ENCODE results near the gene TBC1D20. TPM values are rescaled to one million over a fixed set of nuclear protein-coding genes. Genes with fewer than 3 reads are reported as not detected.

TBC1D20 gene
- total RNA-seq, 4 donors from 2014 or later, result 28.9 to 39.0 (median 34.0) TPM

DNA sequence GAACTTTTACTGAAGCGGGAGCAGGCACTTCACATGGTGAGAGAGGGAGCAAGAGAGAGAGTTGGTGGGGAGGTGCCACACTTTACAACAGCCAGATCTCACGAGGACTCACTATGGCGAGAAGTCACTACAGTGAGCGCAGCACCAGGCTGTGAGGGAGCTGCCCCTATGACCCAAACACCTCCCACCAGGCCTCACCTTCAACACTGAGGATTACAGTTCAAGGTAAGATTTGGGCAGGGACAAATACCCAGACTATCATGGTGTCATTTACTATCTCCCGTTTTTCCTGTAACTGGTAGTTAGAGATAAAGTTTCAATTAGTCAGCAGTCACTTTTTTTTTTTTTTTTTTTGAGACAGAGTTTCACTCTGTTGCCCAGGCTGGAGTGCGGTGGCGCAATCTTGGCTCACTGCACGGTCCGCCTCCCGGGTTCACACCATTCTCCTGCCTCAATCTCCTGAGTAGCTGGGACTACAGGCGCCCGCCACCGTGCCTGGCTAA is 46.5 kb downstream of the TBC1D20 start:
- H3K27me3 ChIP-seq, result no peaks in the 10 kb centered on the region
- H3K9me3 ChIP-seq, result no peaks in the 10 kb centered on the region
- in situ Hi-C loops (cut with MboI; ENCODE audit: low sequenced_read_pairs in 4 of 4), result loop anchor here in 1 of 4 donors (10.0 kb wide), 1 partner anchor 59 kb away; no protein-coding TSS in a partner anchor
- ATAC-seq (peak; percentile 83 to 90), DNase-seq (peak; percentile 28 to 75)
- TF ChIP-seq, protein P1, sequence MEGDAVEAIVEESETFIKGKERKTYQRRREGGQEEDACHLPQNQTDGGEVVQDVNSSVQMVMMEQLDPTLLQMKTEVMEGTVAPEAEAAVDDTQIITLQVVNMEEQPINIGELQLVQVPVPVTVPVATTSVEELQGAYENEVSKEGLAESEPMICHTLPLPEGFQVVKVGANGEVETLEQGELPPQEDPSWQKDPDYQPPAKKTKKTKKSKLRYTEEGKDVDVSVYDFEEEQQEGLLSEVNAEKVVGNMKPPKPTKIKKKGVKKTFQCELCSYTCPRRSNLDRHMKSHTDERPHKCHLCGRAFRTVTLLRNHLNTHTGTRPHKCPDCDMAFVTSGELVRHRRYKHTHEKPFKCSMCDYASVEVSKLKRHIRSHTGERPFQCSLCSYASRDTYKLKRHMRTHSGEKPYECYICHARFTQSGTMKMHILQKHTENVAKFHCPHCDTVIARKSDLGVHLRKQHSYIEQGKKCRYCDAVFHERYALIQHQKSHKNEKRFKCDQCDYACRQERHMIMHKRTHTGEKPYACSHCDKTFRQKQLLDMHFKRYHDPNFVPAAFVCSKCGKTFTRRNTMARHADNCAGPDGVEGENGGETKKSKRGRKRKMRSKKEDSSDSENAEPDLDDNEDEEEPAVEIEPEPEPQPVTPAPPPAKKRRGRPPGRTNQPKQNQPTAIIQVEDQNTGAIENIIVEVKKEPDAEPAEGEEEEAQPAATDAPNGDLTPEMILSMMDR (IDR thresholded peaks at IDR 0.05 in 4 of 5, conservative IDR thresholded peaks at IDR 0.05 in 1 of 5), result no peak
- TF ChIP-seq POLR2A (IDR thresholded peaks at IDR 0.05), result no peak
- H3K27ac ChIP-seq, result peak overlapping the region; percentile 15 to 77 (median 48)
- intact Hi-C loops (cut with DNase I; ENCODE audit: low total_unique reads), result no loop called here
- H3K4me1 ChIP-seq, result peaks cover 3 to 19% of the 10 kb centered on the region in 2 donors
- no peak overlapping the region for H3K4me3 ChIP-seq
- peaks cover 0 to 24% of the 10 kb centered on the region in 2 donors for H3K36me3 ChIP-seq

DNA sequence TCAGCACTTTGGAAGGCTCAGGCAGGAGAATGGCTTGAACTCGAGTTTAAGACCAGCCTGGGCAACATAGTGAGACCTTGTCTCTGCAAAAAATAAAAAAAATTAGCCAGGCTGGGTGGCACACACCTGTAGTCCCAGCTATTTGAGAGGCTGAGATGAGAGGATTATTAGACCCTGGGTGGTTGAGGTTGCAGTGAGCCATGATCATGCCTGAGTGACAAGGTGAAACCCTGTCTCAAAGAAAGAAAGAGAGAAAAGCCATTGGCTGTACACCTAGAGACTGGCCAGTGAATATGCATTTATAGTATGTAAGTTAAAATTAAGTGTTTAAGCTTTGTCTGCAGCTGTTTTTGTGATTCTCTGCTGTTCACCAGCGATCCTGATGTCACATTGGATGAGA is 48.2 kb downstream of the TBC1D20 start:
- Histone ChIP-seq H3K9me3 (no peaks in the 10 kb centered on the region), H3K4me3 (no peak overlapping the region), H3K4me1 (peaks cover 20 to 33% of the 10 kb centered on the region in 2 donors), H3K27ac (no peak overlapping the region), H3K36me3 (peaks cover 0 to 11% of the 10 kb centered on the region in 2 donors), H3K27me3 (no peaks in the 10 kb centered on the region)
- in situ Hi-C loops (cut with MboI; ENCODE audit: low sequenced_read_pairs in 4 of 4), result loop anchor here in 1 of 4 donors (10.0 kb wide), 1 partner anchor 61 kb away; no protein-coding TSS in a partner anchor
- intact Hi-C loops (cut with DNase I; ENCODE audit: low total_unique reads), result no loop called here
- TF ChIP-seq, protein P1 (IDR thresholded peaks at IDR 0.05 in 4 of 5, conservative IDR thresholded peaks at IDR 0.05 in 1 of 5), result no peak
- no peak for TF ChIP-seq POLR2A (IDR thresholded peaks at IDR 0.05)
- ATAC-seq (no peak), DNase-seq (no peak)

DNA sequence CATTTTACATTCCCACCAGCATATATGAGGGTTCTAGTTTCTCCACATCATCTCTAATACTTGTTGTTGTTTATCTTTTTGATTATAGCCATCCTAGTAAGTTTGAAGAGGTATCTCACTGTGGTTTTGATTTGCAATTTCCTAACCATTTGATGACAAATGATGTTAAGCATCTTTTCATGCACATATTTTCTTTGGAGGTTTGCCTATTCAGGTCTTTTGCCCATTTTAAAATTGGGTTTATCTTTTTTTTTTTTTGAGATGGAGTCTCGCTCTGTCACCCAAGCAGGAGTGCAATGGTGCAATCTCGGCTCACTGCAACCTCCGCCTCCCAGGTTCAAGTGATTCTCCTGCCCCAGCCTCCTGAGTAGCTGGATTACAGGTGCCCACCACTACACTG is 50.3 kb downstream of the TBC1D20 start:
- DNase-seq (no peak), ATAC-seq (no peak)
- H3K27ac ChIP-seq, result no peak overlapping the region
- no peak overlapping the region for H3K4me3 ChIP-seq
- peaks cover 27 to 34% of the 10 kb centered on the region in 2 donors for H3K4me1 ChIP-seq
- intact Hi-C loops (cut with DNase I; ENCODE audit: low total_unique reads) (no loop called here), in situ Hi-C loops (cut with MboI; ENCODE audit: low sequenced_read_pairs in 4 of 4) (loop anchor here in 1 of 4 donors (10.0 kb wide), 1 partner anchor 63 kb away; no protein-coding TSS in a partner anchor)
- no peaks in the 10 kb centered on the region for H3K9me3 ChIP-seq
- no peaks in the 10 kb centered on the region for H3K27me3 ChIP-seq
- TF ChIP-seq, protein P1 (IDR thresholded peaks at IDR 0.05 in 4 of 5, conservative IDR thresholded peaks at IDR 0.05 in 1 of 5), result no peak
- TF ChIP-seq POLR2A (IDR thresholded peaks at IDR 0.05), result no peak
- peaks cover 0 to 5% of the 10 kb centered on the region in 2 donors for H3K36me3 ChIP-seq

DNA sequence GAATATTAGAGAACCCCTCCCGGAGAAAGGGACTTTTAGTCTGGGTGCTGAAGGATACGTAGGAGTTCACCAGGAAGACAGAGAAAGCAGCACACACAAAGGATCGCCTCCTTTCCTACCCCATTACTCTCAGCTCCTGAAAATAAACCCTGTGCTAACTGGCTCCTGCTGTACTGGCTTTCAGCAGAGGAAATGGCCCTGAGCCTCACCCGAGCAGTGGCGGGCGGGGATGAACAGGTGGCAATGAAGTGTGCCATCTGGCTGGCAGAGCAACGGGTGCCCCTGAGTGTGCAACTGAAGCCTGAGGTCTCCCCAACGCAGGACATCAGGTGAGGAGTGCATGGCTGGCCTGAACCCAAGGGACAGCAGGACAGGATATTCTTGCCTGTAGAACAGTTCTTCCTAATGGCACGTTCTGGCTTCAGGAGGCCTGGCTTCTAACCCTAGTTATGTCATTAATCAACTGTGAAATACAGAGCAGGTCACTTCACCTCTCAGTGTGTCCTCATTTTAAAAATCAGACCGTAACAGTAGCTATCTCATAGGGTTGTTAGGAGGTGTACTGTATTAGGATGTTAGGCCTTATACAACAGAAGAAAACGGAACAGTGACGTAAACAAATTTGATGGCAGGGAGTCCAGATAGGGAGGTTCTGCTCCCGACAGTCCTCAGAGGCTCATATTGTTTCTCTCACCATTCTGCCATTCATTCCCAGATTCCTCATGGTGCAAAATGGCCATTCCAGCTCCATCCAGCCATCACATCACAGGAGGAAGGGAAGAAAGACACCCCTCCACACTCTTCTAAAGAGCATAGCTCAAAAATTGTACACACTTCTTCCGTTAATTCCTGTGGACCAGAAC is 52.4 kb downstream of the TBC1D20 start:
- DNase-seq (peak; percentile 82 to 89), ATAC-seq (peak; percentile 42 to 58)
- peak; percentile 46 to 61 for TF ChIP-seq POLR2A (IDR thresholded peaks at IDR 0.05)
- TF ChIP-seq, protein P1 (IDR thresholded peaks at IDR 0.05 in 4 of 5, conservative IDR thresholded peaks at IDR 0.05 in 1 of 5), result no peak
- peaks cover 0 to 5% of the 10 kb centered on the region in 2 donors for H3K36me3 ChIP-seq
- H3K27me3 ChIP-seq, result no peaks in the 10 kb centered on the region
- H3K4me3 ChIP-seq, result peak overlapping the region; percentile 92 to 96 (median 95)
- H3K9me3 ChIP-seq, result no peaks in the 10 kb centered on the region
- H3K4me1 ChIP-seq, result peaks cover 25 to 26% of the 10 kb centered on the region in 2 donors
- in situ Hi-C loops (cut with MboI; ENCODE audit: low sequenced_read_pairs in 4 of 4), result loop anchor here in 1 of 4 donors (10.0 kb wide), 1 partner anchor 65 kb away; no protein-coding TSS in a partner anchor
- peak overlapping the region; percentile 95 to 98 (median 97) for H3K27ac ChIP-seq
- intact Hi-C loops (cut with DNase I; ENCODE audit: low total_unique reads), result loop anchor here (2.0 to 5.0 kb wide), 4 partner anchors 58 to 242 kb away; partner anchors contain the start of genes CSNK2A1, SRXN1 and ZCCHC3

All from gastrocnemius medialis (tissue), 4 donors.